Posterior cingulate gyrus (tissue), 11 donors: Measurements from ENCODE around the gene NPIPB8.
"Not testable (repeated sequence)": the region's sequence is repeated elsewhere in the genome, so short reads cannot be mapped to it uniquely, and the experiment has no call there.

Source experiments
- DNase-seq, 10 donors: peaks; one replicate each; pipeline versions ENCODE4 v3.0.0 to v3.0.0-alpha.2; 2020 to 2021; ENCODE audit warnings: mixed read lengths in 3 of 10
- intact Hi-C: fragments of 100-400 bp; cut with DNase I; formaldehyde crosslinking; loops from one replicate; pipeline ENCODE4 v1.15.1; 2023

NPIPB8 gene

GRCh38 chr16:28606291-28607115 is 31.4 kb upstream of the NPIPB8 start:
- DNase-seq = peak in 1 of 10 donors; percentile 57
- intact Hi-C loops = no loop called here

GRCh38 chr16:28607116-28607623 is 30.7 kb upstream of the NPIPB8 start:
- peak in 1 of 10 donors; percentile 79 for DNase-seq
- intact Hi-C loops = no loop called here

GRCh38 chr16:28607681-28608495 is 30.0 kb upstream of the NPIPB8 start:
- intact Hi-C loops = not testable (repeated sequence)
- DNase-seq = peak in 1 of 10 donors; percentile 7

GRCh38 chr16:28608496-28608808 is 29.4 kb upstream of the NPIPB8 start:
- intact Hi-C loops = not testable (repeated sequence)
- peak in 1 of 10 donors; percentile 2 for DNase-seq

- intact Hi-C loops = not testable (repeated sequence)
- DNase-seq = peak in 1 of 10 donors; percentile 72
Observed at GRCh38 chr16:28608867-28609596, 28.8 kb upstream of the NPIPB8 start.

GRCh38 chr16:28609631-28610594 is 28.0 kb upstream of the NPIPB8 start, which contains the start of gene SULT1A1:
Gene SULT1A1 (minus strand): TSS chr16:28610044. CDS start chr16:28608855, 1,189 bp downstream.
- intact Hi-C loops = no loop called here
- peak in 1 of 10 donors; percentile 75 for DNase-seq

GRCh38 chr16:28610595-28611191 is 27.2 kb upstream of the NPIPB8 start:
- DNase-seq = peak in 1 of 10 donors; percentile 74
- intact Hi-C loops = no loop called here

GRCh38 chr16:28612359-28613280 is 25.2 kb upstream of the NPIPB8 start:
- DNase-seq, intact Hi-C loops: not testable (repeated sequence)

- intact Hi-C loops, DNase-seq: not testable (repeated sequence)
Observed at GRCh38 chr16:28613912-28614311, 24.0 kb upstream of the NPIPB8 start.

- DNase-seq = peak in 1 of 10 donors; percentile 31
- intact Hi-C loops = not testable (repeated sequence)
Observed at GRCh38 chr16:28614561-28614960, 23.3 kb upstream of the NPIPB8 start.

GRCh38 chr16:28615486-28616223 is 22.2 kb upstream of the NPIPB8 start:
- intact Hi-C loops = not testable (repeated sequence)
- DNase-seq = peak in 9 of 10 donors; percentile 51 to 95 (median 69)

- DNase-seq = peak in 1 of 10 donors; percentile 51
- intact Hi-C loops = not testable (repeated sequence)
Observed at GRCh38 chr16:28616224-28616577, 21.7 kb upstream of the NPIPB8 start.

- intact Hi-C loops = no loop called here
- no peak for DNase-seq
Observed at GRCh38 chr16:28616636-28617035, 21.2 kb upstream of the NPIPB8 start.

- DNase-seq = no peak
- intact Hi-C loops = no loop called here
Observed at GRCh38 chr16:28617874-28618273, 20.0 kb upstream of the NPIPB8 start.

GRCh38 chr16:28620316-28620715 is 17.5 kb upstream of the NPIPB8 start:
- intact Hi-C loops, DNase-seq: not testable (repeated sequence)

GRCh38 chr16:28621481-28622155 is 16.2 kb upstream of the NPIPB8 start:
- intact Hi-C loops = no loop called here
- no peak for DNase-seq
